ENCODE data around the gene RPS24. TPM values are rescaled to one million over a fixed set of nuclear protein-coding genes. Genes with fewer than 3 reads are reported as not detected.

Gene RPS24
- total RNA-seq, 1 donor from 2014 or later = 1,414 TPM

- Mint-ChIP-seq H3K27ac (no peak overlapping the region), H3K4me1 (no peaks in the 10 kb centered on the region)
- no peak for TF ChIP-seq CTCF (IDR thresholded peaks at IDR 0.05; ENCODE audit: unreplicated experiment)
These were observed 45.1 kb downstream of the RPS24 start for GRCh38 chr10:78078539-78079330.

GRCh38 chr10:78079411-78079810, 45.7 kb downstream of the RPS24 start:
- TF ChIP-seq CTCF (IDR thresholded peaks at IDR 0.05; ENCODE audit: unreplicated experiment) = no peak
- H3K9me3 Mint-ChIP-seq = peaks cover under 1% of the 10 kb centered on the region
- H3K4me3 Mint-ChIP-seq = no peak overlapping the region
- no peaks in the 10 kb centered on the region for H3K36me3 Mint-ChIP-seq
- DNase-seq (ENCODE audit: low spot score in 2 of 2, unreplicated experiment in 2 of 2) = no peak
- H3K4me1 Mint-ChIP-seq = no peaks in the 10 kb centered on the region
- peaks cover 3% of the 10 kb centered on the region for H3K27me3 Mint-ChIP-seq (ENCODE audit: low read depth)
- H3K27ac Mint-ChIP-seq = no peak overlapping the region

More at GRCh38 chr10:78078539-78079330, 45.1 kb downstream of the RPS24 start:
- Mint-ChIP-seq H3K4me3 (no peak overlapping the region), H3K9me3 (peaks cover 5% of the 10 kb centered on the region), H3K36me3 (peaks cover 3% of the 10 kb centered on the region), H3K27me3 (ENCODE audit: low read depth) (no peaks in the 10 kb centered on the region)
- DNase-seq (ENCODE audit: low spot score in 2 of 2, unreplicated experiment in 2 of 2) = no peak

- no peak overlapping the region for H3K4me3 Mint-ChIP-seq
- peaks cover 3% of the 10 kb centered on the region for H3K27me3 Mint-ChIP-seq (ENCODE audit: low read depth)
- H3K9me3 Mint-ChIP-seq = no peaks in the 10 kb centered on the region
- no peak for TF ChIP-seq CTCF (IDR thresholded peaks at IDR 0.05; ENCODE audit: unreplicated experiment)
- H3K36me3 Mint-ChIP-seq = no peaks in the 10 kb centered on the region
- no peaks in the 10 kb centered on the region for H3K4me1 Mint-ChIP-seq
- DNase-seq (ENCODE audit: low spot score in 2 of 2, unreplicated experiment in 2 of 2) = no peak
- H3K27ac Mint-ChIP-seq = no peak overlapping the region
These were observed 47.6 kb downstream of the RPS24 start for GRCh38 chr10:78081292-78081691.

GRCh38 chr10:78082636-78083035, 49.0 kb downstream of the RPS24 start:
- no peaks in the 10 kb centered on the region for H3K4me1 Mint-ChIP-seq
- H3K27me3 Mint-ChIP-seq (ENCODE audit: low read depth) = peaks cover 3% of the 10 kb centered on the region
- no peaks in the 10 kb centered on the region for H3K36me3 Mint-ChIP-seq
- H3K9me3 Mint-ChIP-seq = no peaks in the 10 kb centered on the region
- no peak overlapping the region for H3K27ac Mint-ChIP-seq
- DNase-seq (ENCODE audit: low spot score in 2 of 2, unreplicated experiment in 2 of 2) = no peak
- TF ChIP-seq CTCF (IDR thresholded peaks at IDR 0.05; ENCODE audit: unreplicated experiment) = no peak
- H3K4me3 Mint-ChIP-seq = no peak overlapping the region

Other genes with a start within 250 kb of the RPS24 start
- gene DLG5, start 107.1 kb upstream of the RPS24 start, total RNA-seq = 79.8 to 82.2 TPM (median 80.2 TPM) in 3 replicates
- 23.7 to 24.5 TPM (median 23.9 TPM) in 3 replicates for gene POLR3A, start 4.3 kb upstream of the RPS24 start, total RNA-seq